PC-9 (cell line): ENCODE measurements around the gene HHAT. TPM values are rescaled to one million over a fixed set of nuclear protein-coding genes. Genes with fewer than 3 reads are reported as not detected.
A peak's percentile ranks its signal among the peaks of the same experiment; 100 is the strongest.

ENCODE experiments used
- BruUV-seq: library from RNA; stranded (reverse); fragments of 400-500 nt; replicated peaks from 2 replicates; lab custom pipeline; 2021; lab: Mats Ljungman, UMichigan
- CTCF ChIA-PET: fragments of 300-600 bp; sonication (Branson Sonifier 250); formaldehyde crosslinking; loops from one replicate; lab custom pipeline; 2022; ENCODE audit warnings: antibody characterized with exemption; lab: Charles Lee
- POLR2A ChIA-PET: fragments of 300-600 bp; sonication (Branson Sonifier 250); formaldehyde crosslinking; loops from one replicate; lab custom pipeline; 2022; ENCODE audit warnings: antibody characterized with exemption; ENCODE audit not compliant: unreplicated experiment; lab: Charles Lee
- DNase-seq, 2 experiments: peaks; one replicate each; pipeline versions ENCODE4 v3.0.0 to v3.0.0-alpha.2; 2015 to 2022; ENCODE audit warnings: mixed read lengths in 1 of 2
- H2AFZ ChIP-seq: fragments of 200-600 bp; sonication (generic); 2 replicates; pipeline ENCODE4 v1.8.1; 2017; ENCODE audit warnings: antibody characterized with exemption
- H3F3A ChIP-seq: fragments of 200-600 bp; sonication (generic); 2 replicates; pipeline ENCODE4 v1.8.1; 2017; ENCODE audit warnings: antibody characterized with exemption, mild to moderate bottlenecking, low read depth; ENCODE audit not compliant: insufficient read depth
- H3K27ac ChIP-seq: fragments of 200-600 bp; sonication (generic); 2 replicates; pipeline ENCODE4 v1.6.1; 2016; ENCODE audit warnings: mixed run types
- H3K27me3 ChIP-seq: fragments of 200-600 bp; sonication (generic); 2 replicates; pipeline ENCODE4 v1.6.1; 2016; ENCODE audit warnings: low read depth, mixed run types; ENCODE audit not compliant: insufficient read depth
- H3K36me3 ChIP-seq: fragments of 200-600 bp; sonication (generic); 2 replicates; pipeline ENCODE4 v1.6.1; 2016; ENCODE audit warnings: low read depth, mixed run types
- H3K4me1 ChIP-seq: fragments of 200-600 bp; sonication (generic); replicated peaks from 2 replicates; pipeline ENCODE4 v1.6.1; 2016; ENCODE audit warnings: mixed run types; ENCODE audit not compliant: insufficient read depth
- H3K4me2 ChIP-seq: fragments of 200-600 bp; sonication (generic); 2 replicates; pipeline ENCODE4 v1.6.1; 2017; ENCODE audit warnings: mixed run types
- H3K4me3 ChIP-seq: fragments of 200-600 bp; sonication (generic); 2 replicates; pipeline ENCODE4 v1.6.1; 2016; ENCODE audit warnings: mixed run types
- H3K79me2 ChIP-seq: fragments of 200-600 bp; sonication (generic); 2 replicates; pipeline ENCODE4 v1.6.1; 2017; ENCODE audit warnings: low read depth, mixed run types
- H3K9me2 ChIP-seq: fragments of 200-600 bp; sonication (generic); 2 replicates; pipeline ENCODE4 v1.8.1; 2017; ENCODE audit warnings: mild to moderate bottlenecking; ENCODE audit not compliant: insufficient read depth
- H3K9me3 ChIP-seq: fragments of 200-600 bp; sonication (generic); 2 replicates; pipeline ENCODE4 v1.8.1; 2016; ENCODE audit warnings: low read depth; ENCODE audit not compliant: insufficient read depth
- H4K20me1 ChIP-seq: fragments of 200-600 bp; sonication (generic); 2 replicates; pipeline ENCODE4 v1.8.1; 2017; ENCODE audit not compliant: insufficient read depth
- EZH2 ChIP-seq: fragments of 200-600 bp; sonication (generic); IDR thresholded peaks from 2 replicates; pipeline ENCODE4 v1.8.0; 2017; ENCODE audit warnings: antibody characterized with exemption, low read depth
- intact Hi-C: fragments of 100-400 bp; cut with micrococcal nuclease; formaldehyde crosslinking; loops from one replicate; pipeline ENCODE4 v1.10.0; 2022; ENCODE audit not compliant: unreplicated experiment
- total RNA-seq: library from RNA; stranded (reverse); gene quantifications from 2 replicates; pipeline ENCODE4 v1.2.3, GENCODE V29; 2021
- TF ChIP-seq, protein P1 (sequence below): fragments of 200-600 bp; sonication (generic); conservative IDR thresholded peaks from 2 replicates; pipeline ENCODE4 v1.6.1; 2017; ENCODE audit warnings: mixed run types, antibody characterized with exemption, mild to moderate bottlenecking, moderate library complexity

Gene HHAT
- total RNA-seq, 1 experiment from 2014 or later = 5.3 TPM

DNA sequence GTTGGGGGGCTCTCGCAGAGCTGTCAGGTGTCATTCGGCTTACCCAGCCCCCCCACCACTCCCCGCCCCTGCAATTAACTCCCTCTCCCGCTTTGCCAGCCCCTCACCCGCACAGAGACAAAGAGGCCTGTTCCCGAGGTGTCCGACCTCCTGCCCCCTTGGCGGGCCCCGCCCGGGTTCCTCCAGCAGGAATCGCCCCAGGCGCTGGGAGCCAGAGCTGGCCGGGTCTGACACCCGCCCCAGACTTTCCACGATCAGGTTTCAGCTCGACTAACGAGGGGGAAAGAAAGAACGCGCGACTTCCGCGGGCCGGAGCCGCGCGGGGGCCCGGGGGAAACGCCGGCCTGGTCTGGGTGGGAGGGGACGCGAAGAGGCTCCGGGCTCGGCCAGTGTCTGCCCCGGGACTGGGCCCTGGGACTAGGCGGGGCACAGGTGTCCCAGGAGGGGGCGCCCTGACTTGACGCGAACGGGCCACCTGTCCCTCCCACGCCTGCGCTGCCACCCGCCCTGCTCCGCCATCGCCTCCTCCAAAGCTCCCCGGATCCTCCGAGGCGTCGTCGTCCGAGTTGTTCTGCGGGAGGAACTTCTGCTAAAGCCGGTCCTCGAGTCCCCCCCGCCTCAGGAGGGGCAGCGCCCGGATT lies 36.4 kb upstream of the HHAT start:
- H3K4me2 ChIP-seq = peak overlapping the region; percentile 80
- H3F3A ChIP-seq = no peaks in the 10 kb centered on the region
- intact Hi-C loops = loop anchor here (1.0 to 5.0 kb wide), 5 partner anchors 20 to 105 kb away; partner anchors contain the start of gene HHAT
- peak overlapping the region; percentile 53 for H3K4me3 ChIP-seq
- no peaks in the 10 kb centered on the region for H3K36me3 ChIP-seq
- TF ChIP-seq EZH2 = no peak
- TF ChIP-seq, protein P1, sequence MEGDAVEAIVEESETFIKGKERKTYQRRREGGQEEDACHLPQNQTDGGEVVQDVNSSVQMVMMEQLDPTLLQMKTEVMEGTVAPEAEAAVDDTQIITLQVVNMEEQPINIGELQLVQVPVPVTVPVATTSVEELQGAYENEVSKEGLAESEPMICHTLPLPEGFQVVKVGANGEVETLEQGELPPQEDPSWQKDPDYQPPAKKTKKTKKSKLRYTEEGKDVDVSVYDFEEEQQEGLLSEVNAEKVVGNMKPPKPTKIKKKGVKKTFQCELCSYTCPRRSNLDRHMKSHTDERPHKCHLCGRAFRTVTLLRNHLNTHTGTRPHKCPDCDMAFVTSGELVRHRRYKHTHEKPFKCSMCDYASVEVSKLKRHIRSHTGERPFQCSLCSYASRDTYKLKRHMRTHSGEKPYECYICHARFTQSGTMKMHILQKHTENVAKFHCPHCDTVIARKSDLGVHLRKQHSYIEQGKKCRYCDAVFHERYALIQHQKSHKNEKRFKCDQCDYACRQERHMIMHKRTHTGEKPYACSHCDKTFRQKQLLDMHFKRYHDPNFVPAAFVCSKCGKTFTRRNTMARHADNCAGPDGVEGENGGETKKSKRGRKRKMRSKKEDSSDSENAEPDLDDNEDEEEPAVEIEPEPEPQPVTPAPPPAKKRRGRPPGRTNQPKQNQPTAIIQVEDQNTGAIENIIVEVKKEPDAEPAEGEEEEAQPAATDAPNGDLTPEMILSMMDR = no peak; the same call in 1 of the 2 replicates
- H3K9me2 ChIP-seq = no peaks in the 10 kb centered on the region
- no peaks in the 10 kb centered on the region for H3K27me3 ChIP-seq
- H3K27ac ChIP-seq = no peak overlapping the region
- H4K20me1 ChIP-seq = no peaks in the 10 kb centered on the region
- ChIA-PET POLR2A (interaction anchor here (0.6 kb wide), 1 partner anchor 640 kb away, joined by 3 read pairs; the partner anchor contains the start of gene LAMB3), CTCF (interaction anchor here (0.6 to 0.8 kb wide), 8 partner anchors 19 to 484 kb away, joined by 3 to 12 read pairs (median 4); no protein-coding TSS in a partner anchor)
- H2AFZ ChIP-seq = peak overlapping the region; percentile 74
- DNase-seq = peak; percentile 43 to 88
- H3K4me1 ChIP-seq = peaks cover 10% of the 10 kb centered on the region
- no TSS peak for BruUV-seq
- H3K79me2 ChIP-seq = no peaks in the 10 kb centered on the region
- H3K9me3 ChIP-seq = no peaks in the 10 kb centered on the region

GRCh38 chr1:210293171-210293607 lies 35.5 kb upstream of the HHAT start:
- Histone ChIP-seq H2AFZ (peak overlapping the region; percentile 74; the same call in 1 of the 2 replicates), H3K9me3 (no peaks in the 10 kb centered on the region), H3F3A (no peaks in the 10 kb centered on the region), H3K4me2 (peak overlapping the region; percentile 80), H3K9me2 (no peaks in the 10 kb centered on the region; the same call in 1 of the 2 replicates), H3K27ac (no peak overlapping the region), H3K4me1 (peaks cover 10% of the 10 kb centered on the region), H3K27me3 (no peaks in the 10 kb centered on the region), H3K79me2 (no peaks in the 10 kb centered on the region), H3K4me3 (peak overlapping the region; percentile 53; the same call in 1 of the 2 replicates), H4K20me1 (no peaks in the 10 kb centered on the region), H3K36me3 (no peaks in the 10 kb centered on the region)
- BruUV-seq = TSS peak; percentile 82
- ChIA-PET POLR2A (no interaction called here), CTCF (no interaction called here)
- DNase-seq = no peak
- intact Hi-C loops = loop anchor here (2.0 to 5.0 kb wide), 3 partner anchors 20 to 106 kb away; partner anchors contain the start of gene HHAT
- TF ChIP-seq, protein P1 = no peak
- no peak for TF ChIP-seq EZH2

GRCh38 chr1:210294999-210295745 lies 33.5 kb upstream of the HHAT start:
- Histone ChIP-seq H3K9me2 (no peaks in the 10 kb centered on the region; the same call in 1 of the 2 replicates), H4K20me1 (no peaks in the 10 kb centered on the region), H3K9me3 (no peaks in the 10 kb centered on the region), H3K36me3 (no peaks in the 10 kb centered on the region), H3F3A (no peaks in the 10 kb centered on the region), H3K27me3 (no peaks in the 10 kb centered on the region), H3K4me1 (peaks cover 10% of the 10 kb centered on the region), H2AFZ (peak overlapping the region; percentile 17; the same call in 1 of the 2 replicates), H3K79me2 (no peaks in the 10 kb centered on the region), H3K27ac (no peak overlapping the region), H3K4me3 (no peak overlapping the region), H3K4me2 (no peak overlapping the region)
- ChIA-PET CTCF (no interaction called here), POLR2A (interaction anchor here (0.6 to 1.0 kb wide), 5 partner anchors 29 to 638 kb away, joined by 4 to 10 read pairs (median 5); no protein-coding TSS in a partner anchor)
- intact Hi-C loops = loop anchor here (5.0 kb wide), 1 partner anchor 108 kb away; no protein-coding TSS in a partner anchor
- no TSS peak for BruUV-seq
- TF ChIP-seq, protein P1 = no peak
- no peak for TF ChIP-seq EZH2
- DNase-seq = peak in 1 of 2 experiments; percentile 70
